IMR-90 (cell line): ENCODE data around the gene BMP8A.

Experiments
- BHLHE40 ChIP-seq: fragments of 150-350 bp; IDR thresholded peaks from 2 replicates; pipeline ENCODE4 v1.6.1; 2016; ENCODE audit warnings: mild to moderate bottlenecking, low read depth, low read length
- CEBPB ChIP-seq: IDR thresholded peaks from 2 replicates; pipeline ENCODE4 v1.6.1; 2012; ENCODE audit warnings: low read depth, low read length, improper control_type of control experiment
- CTCF ChIP-seq: conservative IDR thresholded peaks from 2 replicates; pipeline ENCODE4 v1.5.1; 2012; ENCODE audit warnings: mild to moderate bottlenecking, low read depth, low read length, improper control_type of control experiment
- FOS ChIP-seq: fragments of 150-350 bp; IDR thresholded peaks from 2 replicates; pipeline ENCODE4 v1.6.1; 2016; ENCODE audit warnings: low read depth, low read length
- MAZ ChIP-seq: IDR thresholded peaks from 2 replicates; pipeline ENCODE4 v1.6.1; 2012; ENCODE audit warnings: low read depth, mild to moderate bottlenecking, low read length, improper control_type of control experiment, moderate library complexity, borderline replicate concordance
- POLR2A ChIP-seq: IDR thresholded peaks from 2 replicates; pipeline ENCODE4 v1.6.1; 2012; ENCODE audit warnings: mild to moderate bottlenecking, low read depth, low read length
- RAD21 ChIP-seq: IDR thresholded peaks from 2 replicates; pipeline ENCODE4 v1.6.1; 2012; ENCODE audit warnings: low read length, improper control_type of control experiment
- RCOR1 ChIP-seq: IDR thresholded peaks from 2 replicates; pipeline ENCODE4 v1.6.1; 2012; ENCODE audit warnings: mild to moderate bottlenecking, low read length, improper control_type of control experiment; ENCODE audit not compliant: insufficient replicate concordance
- RFX5 ChIP-seq: IDR thresholded peaks from 2 replicates; pipeline ENCODE4 v1.8.0; 2012; ENCODE audit warnings: low read depth, mild to moderate bottlenecking, low read length, moderate library complexity
- SMC3 ChIP-seq: fragments of 150-350 bp; IDR thresholded peaks from 2 replicates; pipeline ENCODE4 v1.6.1; 2016; ENCODE audit warnings: low read depth, mild to moderate bottlenecking, antibody characterized with exemption, low read length, moderate library complexity
- TF ChIP-seq, protein P1 (sequence below): fragments of 150-350 bp; IDR thresholded peaks from 2 replicates; pipeline ENCODE4 v1.6.1; 2017; ENCODE audit warnings: mild to moderate bottlenecking, antibody characterized with exemption, low read length, low read depth

DNA sequence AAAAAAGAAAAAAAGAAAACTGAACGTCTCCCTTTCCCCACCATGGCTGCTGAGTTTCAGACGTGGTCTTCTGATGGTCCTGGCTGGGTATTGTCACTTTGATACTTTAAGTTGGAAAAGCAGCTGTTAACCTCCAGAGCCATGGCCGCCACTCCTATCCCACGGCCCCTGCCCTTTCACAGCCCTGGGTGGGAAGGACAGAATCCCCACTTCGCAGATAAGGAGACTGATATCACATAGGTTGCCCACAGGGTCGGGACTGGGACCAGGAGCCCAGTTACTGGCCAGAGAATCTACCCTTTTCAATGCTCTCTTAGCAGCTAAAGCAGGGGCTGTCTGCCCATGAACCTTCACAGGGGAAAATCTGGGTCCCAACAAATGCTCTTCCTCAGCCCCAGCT, 16.8 kb downstream of the BMP8A start:
- TF ChIP-seq CTCF, result no peak
- no peak for TF ChIP-seq POLR2A
- TF ChIP-seq RAD21, result no peak
- no peak for TF ChIP-seq RFX5
- TF ChIP-seq SMC3, result no peak
- no peak for TF ChIP-seq RCOR1
- TF ChIP-seq CEBPB, result no peak
- no peak for TF ChIP-seq MAZ
- TF ChIP-seq, protein P1, sequence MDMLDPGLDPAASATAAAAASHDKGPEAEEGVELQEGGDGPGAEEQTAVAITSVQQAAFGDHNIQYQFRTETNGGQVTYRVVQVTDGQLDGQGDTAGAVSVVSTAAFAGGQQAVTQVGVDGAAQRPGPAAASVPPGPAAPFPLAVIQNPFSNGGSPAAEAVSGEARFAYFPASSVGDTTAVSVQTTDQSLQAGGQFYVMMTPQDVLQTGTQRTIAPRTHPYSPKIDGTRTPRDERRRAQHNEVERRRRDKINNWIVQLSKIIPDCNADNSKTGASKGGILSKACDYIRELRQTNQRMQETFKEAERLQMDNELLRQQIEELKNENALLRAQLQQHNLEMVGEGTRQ, result no peak
- no peak for TF ChIP-seq FOS
- no peak for TF ChIP-seq BHLHE40
